Spleen (tissue), 13 donors: Measurements from ENCODE around the gene ARSA. TPM values are rescaled to one million over a fixed set of nuclear protein-coding genes. Genes with fewer than 3 reads are reported as not detected.
A peak's percentile ranks its signal among the peaks of the same experiment; 100 is the strongest.

Experiments
- DNase-seq: peaks from one replicate; pipeline ENCODE4 v3.0.0-alpha.2; 2020
- H3K27ac ChIP-seq, 8 donors: fragments of 200-600 bp; sonication (generic) in 7 of 8; 1 replicate in 4 of 8; 2 replicates in 4 of 8; pipeline versions ENCODE4 v1.5.0 to v1.8.0; 2016 to 2021; ENCODE audit warnings: inconsistent platforms in 4 of 8, mild to moderate bottlenecking in 4 of 8, moderate library complexity in 1 of 8
- H3K27me3 ChIP-seq, 7 donors: fragments of 200-600 bp; sonication (generic) in 6 of 7; replicated peaks in 1 of 7; 1 replicate in 4 of 7; 2 replicates in 3 of 7; pipeline versions ENCODE4 v1.5.0 to v1.8.0; 2016 to 2021; ENCODE audit warnings: inconsistent platforms in 3 of 7, mild to moderate bottlenecking in 1 of 7
- H3K36me3 ChIP-seq, 6 donors: fragments of 200-600 bp; sonication (generic) in 5 of 6; 1 replicate in 4 of 6; 2 replicates in 2 of 6; pipeline versions ENCODE4 v1.5.0 to v1.8.0; 2016 to 2021; ENCODE audit warnings: inconsistent platforms in 2 of 6
- H3K4me1 ChIP-seq, 6 donors: fragments of 200-600 bp; sonication (generic) in 5 of 6; 1 replicate in 3 of 6; 2 replicates in 3 of 6; pipeline versions ENCODE4 v1.5.0 to v1.8.0; 2016 to 2021; ENCODE audit warnings: inconsistent platforms in 3 of 6
- H3K4me3 ChIP-seq, 8 donors: fragments of 200-600 bp; sonication (generic) in 7 of 8; 1 replicate in 4 of 8; 2 replicates in 4 of 8; pipeline versions ENCODE4 v1.5.0 to v1.8.0; 2016 to 2021; ENCODE audit warnings: inconsistent platforms in 4 of 8, mild to moderate bottlenecking in 4 of 8, moderate library complexity in 2 of 8
- H3K9me3 ChIP-seq, 8 donors: fragments of 200-600 bp; sonication (generic) in 7 of 8; 1 replicate in 4 of 8; 2 replicates in 4 of 8; pipeline versions ENCODE4 v1.5.0 to v1.8.0; 2016 to 2021; ENCODE audit warnings: inconsistent platforms in 4 of 8
- CTCF ChIP-seq, 11 experiments: fragments of 200-600 bp in 7 of 11; fragments of 450-650 bp in 4 of 11; sonication (generic) in 4 of 11; IDR thresholded peaks in 8 of 11; conservative IDR thresholded peaks in 3 of 11; 1 replicate in 7 of 11; 2 replicates in 4 of 11; pipeline versions ENCODE4 v1.4.0 to v1.8.0; 2016 to 2021; ENCODE audit warnings: antibody characterized with exemption in 11 of 11, inconsistent platforms in 4 of 11, mild to moderate bottlenecking in 1 of 11
- POLR2A ChIP-seq, 3 donors: fragments of 450-650 bp; IDR thresholded peaks; one replicate each; pipeline ENCODE4 v1.5.1; 2017; ENCODE audit warnings: antibody characterized with exemption in 3 of 3, mild to moderate bottlenecking in 1 of 3
- POLR2AphosphoS5 ChIP-seq, 3 donors: sonication (generic); formaldehyde crosslinking; IDR thresholded peaks; one replicate each; pipeline ENCODE4 v1.5.1; 2017; ENCODE audit warnings: antibody characterized with exemption in 3 of 3
- WGBS, 5 donors: extraction: QIAGEN DNeasy Blood & Tissue Kit in 3 of 5; methylation state at CpG; one replicate each; pipeline versions ENCODE4 v1.1.5 to v1.1.7; 2013 to 2018; 5-methylcytosine and 5-hydroxymethylcytosine counted together
- intact Hi-C: fragments of 100-400 bp; cut with DNase I; formaldehyde crosslinking; loops from one replicate; pipeline ENCODE4 v1.15.0; 2023; ENCODE audit warnings: low total_unique reads
- long read RNA-seq, 2 donors: transcript quantifications; one replicate each; lab custom pipeline, GENCODE V29; 2026
- polyA plus RNA-seq, 3 donors: library from polyadenylated mRNA; stranded (reverse); fragments of 200-250 nt; gene quantifications; one replicate each; pipeline ENCODE4 v1.2.1, GENCODE V29; 2013
- total RNA-seq, 7 donors: library from RNA; depleted of rRNA in 3 of 7; stranded (reverse); fragments of >200 nt in 3 of 7; fragmentation: NEBNext Ultra II Directional in 4 of 7; extraction: Animal tissue kit (Norgen Biotek cat#: 25700) in 4 of 7; gene quantifications; one replicate each; pipeline versions ENCODE4 v1.1.0 to v1.2.1, GENCODE V29; 2016 to 2021
- donor health status: healthy with polysubstance abuse.
- donor health status: DM: no; HTN: no; CAD: no; lungs with moderate emphysema.
- donor health status: DM: no; HTN: no; CAD: no.
- donor health status: Bipolar disorder and iron deficiency.
- donor health status: healthy.
- donor health status: DM: no; HTN: no; CAD: no.
- donor health status: DM: yes; HTN: yes; CAD: no.

The ARSA gene
- total RNA-seq (10 to 100 TPM; 51.0 to 80.2 (median 58.7) TPM), polyA plus RNA-seq (100 to 1,000 TPM in 1 of 3 donors, 10 to 100 TPM in 2; 26.0 to 108 (median 86.7) TPM)
- long read RNA-seq, donor 1, partial matches to known transcripts, result 0 of 10 reads
- long read RNA-seq, donor 1, other reads (novel, unspliced or antisense), result 0 of 10 reads
- long read RNA-seq, donor 2, partial matches to known transcripts, result 0 of 6 reads
- long read RNA-seq, donor 2, other reads (novel, unspliced or antisense), result 0 of 6 reads

- H3K4me1 ChIP-seq, result peaks cover 11 to 53% (median 31%) of the 10 kb centered on the region in 6 donors
- H3K36me3 ChIP-seq, result peaks cover 0 to 28% (median 15%) of the 10 kb centered on the region in 6 donors
- TF ChIP-seq POLR2A (IDR thresholded peaks at IDR 0.05), result peak in 1 of 3 donors; percentile 55
- peak; percentile 83 to 94 (median 90) for TF ChIP-seq POLR2AphosphoS5 (IDR thresholded peaks at IDR 0.05)
- peak in 9 of 11 experiments; percentile 16 to 56 (median 42) for TF ChIP-seq CTCF (IDR thresholded peaks at IDR 0.05 in 8 of 11, conservative IDR thresholded peaks at IDR 0.05 in 3 of 11)
- peak within 1 kb of the TSS; percentile 79 to 92 (median 88) for H3K27ac ChIP-seq
- H3K27me3 ChIP-seq, result no peaks in the 10 kb centered on the region
- intact Hi-C loops, result no loop called here
- peak within 1 kb of the TSS; percentile 63 to 90 (median 66) for H3K4me3 ChIP-seq
- no peaks in the 10 kb centered on the region for H3K9me3 ChIP-seq
- peak; percentile 96 for DNase-seq
- 2 to 14% (median 4%) methylated on average over 39 to 88 of the region's 88 CpGs for WGBS, 5 donors
Measured at GRCh38 chr22:50627642-50628542, at the start of gene ARSA. Gene ARSA, minus strand, starts transcription at chr22:50628152. Its CDS starts 373 bp downstream, at chr22:50627779.

GRCh38 chr22:50676661-50677492 is 48.9 kb upstream of the ARSA start:
- H3K36me3 ChIP-seq, result peaks cover 0 to 47% (median 3%) of the 10 kb centered on the region in 6 donors
- no peaks in the 10 kb centered on the region for H3K9me3 ChIP-seq
- DNase-seq, result peak; percentile 51
- peak overlapping the region in 5 of 8 donors; percentile 34 to 68 (median 51) for H3K27ac ChIP-seq
- peak overlapping the region; percentile 14 to 77 (median 58) for H3K4me3 ChIP-seq
- peaks cover 2 to 51% (median 33%) of the 10 kb centered on the region in 7 donors for H3K27me3 ChIP-seq
- 67 to 76% (median 72%) methylated on average over 7 to 10 of the region's 10 CpGs for WGBS, 5 donors
- TF ChIP-seq POLR2A (IDR thresholded peaks at IDR 0.05) (no peak), POLR2AphosphoS5 (IDR thresholded peaks at IDR 0.05) (no peak), CTCF (IDR thresholded peaks at IDR 0.05 in 8 of 11, conservative IDR thresholded peaks at IDR 0.05 in 3 of 11) (no peak)
- H3K4me1 ChIP-seq, result peaks cover 3 to 44% (median 14%) of the 10 kb centered on the region in 6 donors
- intact Hi-C loops, result no loop called here

- intact Hi-C loops, result no loop called here
- Histone ChIP-seq H3K27ac (peak overlapping the region in 5 of 8 donors; percentile 34 to 68 (median 51)), H3K4me3 (peak overlapping the region; percentile 14 to 77 (median 58)), H3K9me3 (no peaks in the 10 kb centered on the region), H3K36me3 (peaks cover 0 to 46% (median 3%) of the 10 kb centered on the region in 6 donors), H3K4me1 (peaks cover 3 to 49% (median 15%) of the 10 kb centered on the region in 6 donors), H3K27me3 (peaks cover 2 to 58% (median 33%) of the 10 kb centered on the region in 7 donors)
- WGBS, 5 donors, result 72 to 87% (median 81%) methylated on average over 14 of the region's 14 CpGs
- no peak for TF ChIP-seq CTCF (IDR thresholded peaks at IDR 0.05 in 8 of 11, conservative IDR thresholded peaks at IDR 0.05 in 3 of 11)
- no peak for TF ChIP-seq POLR2A (IDR thresholded peaks at IDR 0.05)
- TF ChIP-seq POLR2AphosphoS5 (IDR thresholded peaks at IDR 0.05), result no peak
- no peak for DNase-seq
Measured at GRCh38 chr22:50676180-50676636, 48.3 kb upstream of the ARSA start.
